ENCODE data around the gene SCO2. TPM values are rescaled to one million over a fixed set of nuclear protein-coding genes. Genes with fewer than 3 reads are reported as not detected.
A peak's percentile ranks its signal among the peaks of the same experiment; 100 is the strongest.

The SCO2 gene
- total and polyA plus RNA-seq, 2 of the 13 experiments (the other 11 are each of a cell fraction or from before 2014, with no cell fraction given), result 0.32 to 3.7 TPM

GRCh38 chr22:50507421-50507990 lies 17.9 kb downstream of the SCO2 start, which contains the start of gene LMF2 (continued):
- TF ChIP-seq, protein P1, sequence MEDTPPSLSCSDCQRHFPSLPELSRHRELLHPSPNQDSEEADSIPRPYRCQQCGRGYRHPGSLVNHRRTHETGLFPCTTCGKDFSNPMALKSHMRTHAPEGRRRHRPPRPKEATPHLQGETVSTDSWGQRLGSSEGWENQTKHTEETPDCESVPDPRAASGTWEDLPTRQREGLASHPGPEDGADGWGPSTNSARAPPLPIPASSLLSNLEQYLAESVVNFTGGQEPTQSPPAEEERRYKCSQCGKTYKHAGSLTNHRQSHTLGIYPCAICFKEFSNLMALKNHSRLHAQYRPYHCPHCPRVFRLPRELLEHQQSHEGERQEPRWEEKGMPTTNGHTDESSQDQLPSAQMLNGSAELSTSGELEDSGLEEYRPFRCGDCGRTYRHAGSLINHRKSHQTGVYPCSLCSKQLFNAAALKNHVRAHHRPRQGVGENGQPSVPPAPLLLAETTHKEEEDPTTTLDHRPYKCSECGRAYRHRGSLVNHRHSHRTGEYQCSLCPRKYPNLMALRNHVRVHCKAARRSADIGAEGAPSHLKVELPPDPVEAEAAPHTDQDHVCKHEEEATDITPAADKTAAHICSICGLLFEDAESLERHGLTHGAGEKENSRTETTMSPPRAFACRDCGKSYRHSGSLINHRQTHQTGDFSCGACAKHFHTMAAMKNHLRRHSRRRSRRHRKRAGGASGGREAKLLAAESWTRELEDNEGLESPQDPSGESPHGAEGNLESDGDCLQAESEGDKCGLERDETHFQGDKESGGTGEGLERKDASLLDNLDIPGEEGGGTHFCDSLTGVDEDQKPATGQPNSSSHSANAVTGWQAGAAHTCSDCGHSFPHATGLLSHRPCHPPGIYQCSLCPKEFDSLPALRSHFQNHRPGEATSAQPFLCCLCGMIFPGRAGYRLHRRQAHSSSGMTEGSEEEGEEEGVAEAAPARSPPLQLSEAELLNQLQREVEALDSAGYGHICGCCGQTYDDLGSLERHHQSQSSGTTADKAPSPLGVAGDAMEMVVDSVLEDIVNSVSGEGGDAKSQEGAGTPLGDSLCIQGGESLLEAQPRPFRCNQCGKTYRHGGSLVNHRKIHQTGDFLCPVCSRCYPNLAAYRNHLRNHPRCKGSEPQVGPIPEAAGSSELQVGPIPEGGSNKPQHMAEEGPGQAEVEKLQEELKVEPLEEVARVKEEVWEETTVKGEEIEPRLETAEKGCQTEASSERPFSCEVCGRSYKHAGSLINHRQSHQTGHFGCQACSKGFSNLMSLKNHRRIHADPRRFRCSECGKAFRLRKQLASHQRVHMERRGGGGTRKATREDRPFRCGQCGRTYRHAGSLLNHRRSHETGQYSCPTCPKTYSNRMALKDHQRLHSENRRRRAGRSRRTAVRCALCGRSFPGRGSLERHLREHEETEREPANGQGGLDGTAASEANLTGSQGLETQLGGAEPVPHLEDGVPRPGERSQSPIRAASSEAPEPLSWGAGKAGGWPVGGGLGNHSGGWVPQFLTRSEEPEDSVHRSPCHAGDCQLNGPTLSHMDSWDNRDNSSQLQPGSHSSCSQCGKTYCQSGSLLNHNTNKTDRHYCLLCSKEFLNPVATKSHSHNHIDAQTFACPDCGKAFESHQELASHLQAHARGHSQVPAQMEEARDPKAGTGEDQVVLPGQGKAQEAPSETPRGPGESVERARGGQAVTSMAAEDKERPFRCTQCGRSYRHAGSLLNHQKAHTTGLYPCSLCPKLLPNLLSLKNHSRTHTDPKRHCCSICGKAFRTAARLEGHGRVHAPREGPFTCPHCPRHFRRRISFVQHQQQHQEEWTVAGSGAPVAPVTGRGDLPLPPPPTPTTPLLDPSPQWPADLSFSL (CRISPR knock-in tag; IDR thresholded peaks at IDR 0.05), result no peak
- TF ChIP-seq RNF219 (CRISPR knock-in tag; IDR thresholded peaks at IDR 0.05) (no peak), ZNF652 (CRISPR knock-in tag; IDR thresholded peaks at IDR 0.05; ENCODE audit: borderline replicate concordance, low read depth) (no peak), ZSCAN25 (CRISPR knock-in tag; IDR thresholded peaks at IDR 0.05) (no peak), ASH2L (IDR thresholded peaks at IDR 0.05; ENCODE audit: insufficient read length, low read depth, low read length) (no peak), MTA1 (CRISPR knock-in tag; IDR thresholded peaks at IDR 0.05; ENCODE audit: borderline replicate concordance) (no peak), ZNF331 (CRISPR knock-in tag; IDR thresholded peaks at IDR 0.05) (peak; percentile 46; the same call in 1 of the 2 replicates)
- TF ChIP-seq, protein P2, sequence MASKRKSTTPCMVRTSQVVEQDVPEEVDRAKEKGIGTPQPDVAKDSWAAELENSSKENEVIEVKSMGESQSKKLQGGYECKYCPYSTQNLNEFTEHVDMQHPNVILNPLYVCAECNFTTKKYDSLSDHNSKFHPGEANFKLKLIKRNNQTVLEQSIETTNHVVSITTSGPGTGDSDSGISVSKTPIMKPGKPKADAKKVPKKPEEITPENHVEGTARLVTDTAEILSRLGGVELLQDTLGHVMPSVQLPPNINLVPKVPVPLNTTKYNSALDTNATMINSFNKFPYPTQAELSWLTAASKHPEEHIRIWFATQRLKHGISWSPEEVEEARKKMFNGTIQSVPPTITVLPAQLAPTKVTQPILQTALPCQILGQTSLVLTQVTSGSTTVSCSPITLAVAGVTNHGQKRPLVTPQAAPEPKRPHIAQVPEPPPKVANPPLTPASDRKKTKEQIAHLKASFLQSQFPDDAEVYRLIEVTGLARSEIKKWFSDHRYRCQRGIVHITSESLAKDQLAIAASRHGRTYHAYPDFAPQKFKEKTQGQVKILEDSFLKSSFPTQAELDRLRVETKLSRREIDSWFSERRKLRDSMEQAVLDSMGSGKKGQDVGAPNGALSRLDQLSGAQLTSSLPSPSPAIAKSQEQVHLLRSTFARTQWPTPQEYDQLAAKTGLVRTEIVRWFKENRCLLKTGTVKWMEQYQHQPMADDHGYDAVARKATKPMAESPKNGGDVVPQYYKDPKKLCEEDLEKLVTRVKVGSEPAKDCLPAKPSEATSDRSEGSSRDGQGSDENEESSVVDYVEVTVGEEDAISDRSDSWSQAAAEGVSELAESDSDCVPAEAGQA (IDR thresholded peaks at IDR 0.05; ENCODE audit: low read depth), result no peak
- TF ChIP-seq, protein P2 (CRISPR knock-in tag; IDR thresholded peaks at IDR 0.05; ENCODE audit: borderline replicate concordance), result no peak

Measured in HepG2 (cell line).